ENCODE data around the gene UFD1.

- TF ChIP-seq CTCF (IDR thresholded peaks at IDR 0.05) (no peak), POLR2A (IDR thresholded peaks at IDR 0.05) (no peak), POLR2AphosphoS5 (IDR thresholded peaks at IDR 0.05) (no peak), EP300 (IDR thresholded peaks at IDR 0.05) (no peak)
Observed at GRCh38 chr22:19480173-19480568, 1.2 kb upstream of the UFD1 start.
